Stimulated activated CD4-positive, alpha-beta T cell treated with anti-CD3 and anti-CD28 coated beads, Interleukin-12 subunit alpha, Interleukin-12 subunit beta, amount 100 ng/mL, for 24 hours (primary cell): ENCODE data around the gene PDIA5.
A peak's percentile ranks its signal among the peaks of the same experiment; 100 is the strongest.

Experiments used
- DNase-seq, 2 experiments: peaks; one replicate each; pipeline ENCODE4 v3.0.0-alpha.2; 2020; ENCODE audit warnings: low read depth in 2 of 2

Gene PDIA5

GRCh38 chr3:123066896-123067688, at the start of gene PDIA5:
PDIA5 (plus strand) TSS chr3:123067025; CDS start chr3:123067165, 140 bp downstream.
- DNase-seq: peak; percentile 75 to 83

GRCh38 chr3:123018683-123019082, 48.1 kb upstream of the PDIA5 start:
- no peak for DNase-seq

- no peak for DNase-seq
Observed at GRCh38 chr3:123019161-123019560, 47.7 kb upstream of the PDIA5 start.

- DNase-seq: no peak
Observed at GRCh38 chr3:123019591-123019990, 47.2 kb upstream of the PDIA5 start.

GRCh38 chr3:123020709-123021108, 46.1 kb upstream of the PDIA5 start:
- DNase-seq: no peak

GRCh38 chr3:123021388-123021787, 45.4 kb upstream of the PDIA5 start:
- no peak for DNase-seq

GRCh38 chr3:123021996-123022510, 44.8 kb upstream of the PDIA5 start:
- DNase-seq: no peak

GRCh38 chr3:123024056-123024455, 42.8 kb upstream of the PDIA5 start:
- no peak for DNase-seq

GRCh38 chr3:123025642-123026521, 40.9 kb upstream of the PDIA5 start:
- DNase-seq: no peak

GRCh38 chr3:123026565-123027291, 40.1 kb upstream of the PDIA5 start:
- no peak for DNase-seq

GRCh38 chr3:123027292-123028232, 39.3 kb upstream of the PDIA5 start, which contains the start of gene SEMA5B:
SEMA5B (minus strand) TSS chr3:123027763; CDS start chr3:122961263, 66,500 bp downstream.
- DNase-seq: no peak

GRCh38 chr3:123028233-123028828, 38.5 kb upstream of the PDIA5 start:
- DNase-seq: no peak

GRCh38 chr3:123031051-123031450, 35.8 kb upstream of the PDIA5 start:
- DNase-seq: no peak

GRCh38 chr3:123032057-123032456, 34.8 kb upstream of the PDIA5 start:
- DNase-seq: no peak

GRCh38 chr3:123034120-123034519, 32.7 kb upstream of the PDIA5 start:
- no peak for DNase-seq

GRCh38 chr3:123034996-123035395, 31.8 kb upstream of the PDIA5 start:
- DNase-seq: no peak

GRCh38 chr3:123036352-123037014, 30.3 kb upstream of the PDIA5 start:
- DNase-seq: no peak

GRCh38 chr3:123037015-123037375, 29.8 kb upstream of the PDIA5 start:
- DNase-seq: no peak

GRCh38 chr3:123038751-123039150, 28.1 kb upstream of the PDIA5 start:
- DNase-seq: no peak

- DNase-seq: no peak
Observed at GRCh38 chr3:123039178-123039577, 27.6 kb upstream of the PDIA5 start.
